ENCODE data around the gene RB1.

DNA sequence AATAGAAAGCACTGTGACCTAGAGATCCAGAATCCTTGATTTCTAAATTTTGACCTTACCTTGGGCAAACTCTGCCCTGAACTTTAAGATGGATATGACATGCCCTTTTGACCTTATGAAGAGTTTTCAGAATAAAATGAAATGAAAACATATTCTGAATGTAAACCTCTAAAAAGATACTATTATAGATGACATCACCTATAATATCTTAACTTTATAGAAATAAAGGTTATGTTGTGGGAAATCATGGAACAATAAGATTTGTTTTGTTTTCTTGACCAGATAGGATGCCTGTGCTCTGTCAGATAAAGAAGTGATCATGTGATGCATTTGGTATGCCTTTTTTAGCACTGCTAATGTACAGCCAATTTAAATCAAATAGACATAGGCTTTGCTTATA is 122.5 kb downstream of the RB1 start:
- TF ChIP-seq, protein P1, sequence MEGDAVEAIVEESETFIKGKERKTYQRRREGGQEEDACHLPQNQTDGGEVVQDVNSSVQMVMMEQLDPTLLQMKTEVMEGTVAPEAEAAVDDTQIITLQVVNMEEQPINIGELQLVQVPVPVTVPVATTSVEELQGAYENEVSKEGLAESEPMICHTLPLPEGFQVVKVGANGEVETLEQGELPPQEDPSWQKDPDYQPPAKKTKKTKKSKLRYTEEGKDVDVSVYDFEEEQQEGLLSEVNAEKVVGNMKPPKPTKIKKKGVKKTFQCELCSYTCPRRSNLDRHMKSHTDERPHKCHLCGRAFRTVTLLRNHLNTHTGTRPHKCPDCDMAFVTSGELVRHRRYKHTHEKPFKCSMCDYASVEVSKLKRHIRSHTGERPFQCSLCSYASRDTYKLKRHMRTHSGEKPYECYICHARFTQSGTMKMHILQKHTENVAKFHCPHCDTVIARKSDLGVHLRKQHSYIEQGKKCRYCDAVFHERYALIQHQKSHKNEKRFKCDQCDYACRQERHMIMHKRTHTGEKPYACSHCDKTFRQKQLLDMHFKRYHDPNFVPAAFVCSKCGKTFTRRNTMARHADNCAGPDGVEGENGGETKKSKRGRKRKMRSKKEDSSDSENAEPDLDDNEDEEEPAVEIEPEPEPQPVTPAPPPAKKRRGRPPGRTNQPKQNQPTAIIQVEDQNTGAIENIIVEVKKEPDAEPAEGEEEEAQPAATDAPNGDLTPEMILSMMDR (IDR thresholded peaks at IDR 0.05), result no peak
- TF ChIP-seq POLR2A (IDR thresholded peaks at IDR 0.05), result no peak
